ENCODE results near the gene PEX3. TPM values are rescaled to one million over a fixed set of nuclear protein-coding genes. Genes with fewer than 3 reads are reported as not detected.

The PEX3 gene
- total RNA-seq, 2 donors from 2014 or later: 10.0 to 12.2 TPM

- no peaks in the 10 kb centered on the region for H3K4me1 ChIP-seq (ENCODE audit: control insufficient read depth, insufficient read depth, low read length)
- no peak for DNase-seq
- H3K4me3 Mint-ChIP-seq: no peak overlapping the region
- WGBS, 2 experiments (ENCODE audit: insufficient coverage in 1 of 2, insufficient read length in 1 of 2): 100% methylated on average over 1 of the region's 1 CpG
- H3K9me3 Mint-ChIP-seq: no peaks in the 10 kb centered on the region
- H3K9me3 ChIP-seq (ENCODE audit: control insufficient read depth, low read length): no peaks in the 10 kb centered on the region
- peaks cover 4% of the 10 kb centered on the region for H3K36me3 ChIP-seq (ENCODE audit: control insufficient read depth, insufficient read depth, low read length)
- no peaks in the 10 kb centered on the region for H3K4me1 Mint-ChIP-seq
- H3K27ac Mint-ChIP-seq: no peak overlapping the region
- no peak overlapping the region for H3K27ac ChIP-seq (ENCODE audit: low read depth, low read length)
- no peaks in the 10 kb centered on the region for H3K27me3 ChIP-seq (ENCODE audit: control insufficient read depth, insufficient read depth, low read length, poor library complexity, severe bottlenecking)
- H3K4me3 ChIP-seq (ENCODE audit: low read length): no peak overlapping the region
- TF ChIP-seq, protein P1, sequence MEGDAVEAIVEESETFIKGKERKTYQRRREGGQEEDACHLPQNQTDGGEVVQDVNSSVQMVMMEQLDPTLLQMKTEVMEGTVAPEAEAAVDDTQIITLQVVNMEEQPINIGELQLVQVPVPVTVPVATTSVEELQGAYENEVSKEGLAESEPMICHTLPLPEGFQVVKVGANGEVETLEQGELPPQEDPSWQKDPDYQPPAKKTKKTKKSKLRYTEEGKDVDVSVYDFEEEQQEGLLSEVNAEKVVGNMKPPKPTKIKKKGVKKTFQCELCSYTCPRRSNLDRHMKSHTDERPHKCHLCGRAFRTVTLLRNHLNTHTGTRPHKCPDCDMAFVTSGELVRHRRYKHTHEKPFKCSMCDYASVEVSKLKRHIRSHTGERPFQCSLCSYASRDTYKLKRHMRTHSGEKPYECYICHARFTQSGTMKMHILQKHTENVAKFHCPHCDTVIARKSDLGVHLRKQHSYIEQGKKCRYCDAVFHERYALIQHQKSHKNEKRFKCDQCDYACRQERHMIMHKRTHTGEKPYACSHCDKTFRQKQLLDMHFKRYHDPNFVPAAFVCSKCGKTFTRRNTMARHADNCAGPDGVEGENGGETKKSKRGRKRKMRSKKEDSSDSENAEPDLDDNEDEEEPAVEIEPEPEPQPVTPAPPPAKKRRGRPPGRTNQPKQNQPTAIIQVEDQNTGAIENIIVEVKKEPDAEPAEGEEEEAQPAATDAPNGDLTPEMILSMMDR (conservative IDR thresholded peaks at IDR 0.05): no peak
- H3K9ac ChIP-seq (ENCODE audit: extremely low read depth, low read length, poor library complexity, severe bottlenecking): no peak overlapping the region
- H3K27me3 Mint-ChIP-seq (ENCODE audit: insufficient read depth): no peaks in the 10 kb centered on the region
- H3K36me3 Mint-ChIP-seq (ENCODE audit: low read depth): peaks cover 15% of the 10 kb centered on the region
These were observed 21.2 kb downstream of the PEX3 start for GRCh38 chr6:143471822-143472221.

GRCh38 chr6:143476545-143476944 is 25.9 kb downstream of the PEX3 start:
- TF ChIP-seq, protein P1 (conservative IDR thresholded peaks at IDR 0.05): no peak
- Histone ChIP-seq H3K27me3 (ENCODE audit: control insufficient read depth, insufficient read depth, low read length, poor library complexity, severe bottlenecking) (no peaks in the 10 kb centered on the region), H3K27ac (ENCODE audit: low read depth, low read length) (no peak overlapping the region), H3K9me3 (ENCODE audit: control insufficient read depth, low read length) (no peaks in the 10 kb centered on the region), H3K36me3 (ENCODE audit: control insufficient read depth, insufficient read depth, low read length) (peaks cover 7% of the 10 kb centered on the region), H3K4me3 (ENCODE audit: low read length) (no peak overlapping the region), H3K9ac (ENCODE audit: extremely low read depth, low read length, poor library complexity, severe bottlenecking) (no peak overlapping the region), H3K4me1 (ENCODE audit: control insufficient read depth, insufficient read depth, low read length) (no peaks in the 10 kb centered on the region)
- H3K9me3 Mint-ChIP-seq: no peaks in the 10 kb centered on the region
- H3K27me3 Mint-ChIP-seq (ENCODE audit: insufficient read depth): no peaks in the 10 kb centered on the region
- no peaks in the 10 kb centered on the region for H3K4me1 Mint-ChIP-seq
- WGBS, 2 experiments (ENCODE audit: insufficient coverage in 1 of 2, insufficient read length in 1 of 2): 88 to 91% methylated on average over 1 of the region's 1 CpG
- no peak overlapping the region for H3K4me3 Mint-ChIP-seq
- H3K27ac Mint-ChIP-seq: no peak overlapping the region
- no peak for DNase-seq
- H3K36me3 Mint-ChIP-seq (ENCODE audit: low read depth): peaks cover 15% of the 10 kb centered on the region

GRCh38 chr6:143478479-143479062 is 28.0 kb downstream of the PEX3 start:
- 95 to 96% methylated on average over 3 of the region's 3 CpGs for WGBS, 2 experiments (ENCODE audit: insufficient coverage in 1 of 2, insufficient read length in 1 of 2)
- TF ChIP-seq, protein P1 (conservative IDR thresholded peaks at IDR 0.05): no peak
- no peaks in the 10 kb centered on the region for H3K9me3 ChIP-seq (ENCODE audit: control insufficient read depth, low read length)
- no peaks in the 10 kb centered on the region for H3K27me3 ChIP-seq (ENCODE audit: control insufficient read depth, insufficient read depth, low read length, poor library complexity, severe bottlenecking)
- no peak overlapping the region for H3K4me3 Mint-ChIP-seq
- H3K27me3 Mint-ChIP-seq (ENCODE audit: insufficient read depth): no peaks in the 10 kb centered on the region
- no peaks in the 10 kb centered on the region for H3K9me3 Mint-ChIP-seq
- no peak overlapping the region for H3K9ac ChIP-seq (ENCODE audit: extremely low read depth, low read length, poor library complexity, severe bottlenecking)
- no peak overlapping the region for H3K27ac Mint-ChIP-seq
- DNase-seq: no peak
- peaks cover 10% of the 10 kb centered on the region for H3K36me3 Mint-ChIP-seq (ENCODE audit: low read depth)
- H3K27ac ChIP-seq (ENCODE audit: low read depth, low read length): no peak overlapping the region
- H3K36me3 ChIP-seq (ENCODE audit: control insufficient read depth, insufficient read depth, low read length): peaks cover 7% of the 10 kb centered on the region
- no peaks in the 10 kb centered on the region for H3K4me1 ChIP-seq (ENCODE audit: control insufficient read depth, insufficient read depth, low read length)
- no peaks in the 10 kb centered on the region for H3K4me1 Mint-ChIP-seq
- H3K4me3 ChIP-seq (ENCODE audit: low read length): no peak overlapping the region
